H1 (cell line): ENCODE measurements around the gene SLC28A1.

ENCODE experiments used
- CTCF ChIP-seq, 3 experiments: IDR thresholded peaks; 1 replicate in 2 of 3; 2 replicates in 1 of 3; pipeline versions ENCODE4 v1.5.1 to v1.6.1; 2011; ENCODE audit warnings: low read length in 3 of 3, mild to moderate bottlenecking in 3 of 3, inconsistent platforms in 2 of 3, low read depth in 1 of 3, moderate library complexity in 1 of 3; ENCODE audit not compliant: insufficient read depth in 1 of 3; ENCODE audit errors: control extremely low read depth in 1 of 3
- EZH2 ChIP-seq: fragments of 200-600 bp; sonication (generic); IDR thresholded peaks from 2 replicates; pipeline ENCODE4 v1.7.1; 2012; ENCODE audit warnings: low read depth, mild to moderate bottlenecking, moderate library complexity, low read length, inconsistent platforms; ENCODE audit not compliant: severe bottlenecking
- SRF ChIP-seq: IDR thresholded peaks from 2 replicates; pipeline ENCODE4 v1.6.1; 2011; ENCODE audit warnings: mild to moderate bottlenecking, low read depth, low read length, moderate library complexity

GRCh38 chr15:84872009-84872910 lies 12.2 kb upstream of the SLC28A1 start:
- TF ChIP-seq SRF: no peak
- TF ChIP-seq EZH2: no peak
- TF ChIP-seq CTCF (IDR thresholded peaks at IDR 0.05; ENCODE audit: control extremely low read depth in 1 of 3, insufficient read depth in 1 of 3, low read depth in 1 of 3, low read length in 3 of 3): no peak
